Osteoblast (primary cell): ENCODE results near the gene MBOAT7. TPM values are rescaled to one million over a fixed set of nuclear protein-coding genes. Genes with fewer than 3 reads are reported as not detected.

Experiments
- DNase-seq: peaks from one replicate; pipeline ENCODE4 v3.0.0; 2011; ENCODE audit warnings: low spot score, mixed read lengths; ENCODE audit not compliant: insufficient read length; ENCODE audit errors: missing footprints
- H2AFZ ChIP-seq: 2 replicates; pipeline ENCODE4 v1.6.0; 2011; ENCODE audit warnings: mild to moderate bottlenecking, low read length
- H3K27ac ChIP-seq: 2 replicates; pipeline ENCODE4 v1.5.1; 2011; ENCODE audit warnings: mild to moderate bottlenecking, low read depth, low read length, moderate library complexity
- H3K27me3 ChIP-seq: 2 replicates; pipeline ENCODE4 v1.6.0; 2012; ENCODE audit warnings: mild to moderate bottlenecking, control low read depth, inconsistent platforms, low read length, moderate library complexity; ENCODE audit not compliant: insufficient read depth
- H3K36me3 ChIP-seq: 2 replicates; pipeline ENCODE4 v1.5.1; 2011; ENCODE audit warnings: mild to moderate bottlenecking, low read length, control low read depth, moderate library complexity; ENCODE audit not compliant: insufficient read depth
- H3K4me1 ChIP-seq: 2 replicates; pipeline ENCODE4 v1.5.1; 2011; ENCODE audit warnings: mild to moderate bottlenecking, low read length, control low read depth, moderate library complexity; ENCODE audit not compliant: insufficient read depth
- H3K4me2 ChIP-seq: 2 replicates; pipeline ENCODE4 v1.6.0; 2011; ENCODE audit warnings: mild to moderate bottlenecking, low read length; ENCODE audit not compliant: insufficient read depth
- H3K4me3 ChIP-seq: fragments of 200-600 bp; sonication (generic); 3 replicates; pipeline ENCODE4 v1.5.1; 2012; ENCODE audit warnings: mild to moderate bottlenecking, low read length, inconsistent platforms; ENCODE audit not compliant: insufficient read depth
- H3K79me2 ChIP-seq: 2 replicates; pipeline ENCODE4 v1.6.0; 2012; ENCODE audit warnings: mild to moderate bottlenecking, low read length, control low read depth, inconsistent platforms; ENCODE audit not compliant: insufficient read depth
- H3K9me3 ChIP-seq: 2 replicates; pipeline ENCODE4 v1.5.1; 2011; ENCODE audit warnings: low read depth, low read length, control low read depth
- H4K20me1 ChIP-seq: 2 replicates; pipeline ENCODE4 v1.6.0; 2012; ENCODE audit warnings: mild to moderate bottlenecking, low read length, control low read depth; ENCODE audit not compliant: insufficient read depth
- CTCF ChIP-seq: IDR thresholded peaks from 2 replicates; pipeline ENCODE4 v1.5.1; 2011; ENCODE audit warnings: mild to moderate bottlenecking, low read depth, low read length, moderate library complexity; ENCODE audit errors: extremely low read depth
- total RNA-seq: library from RNA; depleted of rRNA; stranded (reverse); fragments of >200 nt; gene quantifications from 2 replicates; pipeline ENCODE4 v1.2.3, GENCODE V29; 2012

The MBOAT7 gene
- total RNA-seq, 1 donor, result 26.1 TPM

- no peak for TF ChIP-seq CTCF
- Histone ChIP-seq H4K20me1 (peaks cover 19% of the 10 kb centered on the region), H3K4me1 (peaks cover 39% of the 10 kb centered on the region), H3K27ac (no peak overlapping the region), H3K27me3 (no peaks in the 10 kb centered on the region), H3K4me2 (no peak overlapping the region), H3K4me3 (no peak overlapping the region), H3K36me3 (peaks cover 68% of the 10 kb centered on the region), H3K79me2 (peaks cover 13% of the 10 kb centered on the region), H2AFZ (no peak overlapping the region), H3K9me3 (no peaks in the 10 kb centered on the region)
- no peak for DNase-seq
These were observed 33.7 kb downstream of the MBOAT7 start for GRCh38 chr19:54155694-54156093.

GRCh38 chr19:54154603-54155345 is 34.6 kb downstream of the MBOAT7 start:
- peaks cover 13% of the 10 kb centered on the region for H3K79me2 ChIP-seq
- peak overlapping the region; percentile 6 for H3K4me2 ChIP-seq
- peaks cover 32% of the 10 kb centered on the region for H3K4me1 ChIP-seq
- H3K4me3 ChIP-seq, result no peak overlapping the region
- H3K36me3 ChIP-seq, result peaks cover 77% of the 10 kb centered on the region
- H3K9me3 ChIP-seq, result no peaks in the 10 kb centered on the region
- no peak overlapping the region for H2AFZ ChIP-seq
- H4K20me1 ChIP-seq, result peaks cover 19% of the 10 kb centered on the region
- no peak for TF ChIP-seq CTCF
- peak; percentile 95 for DNase-seq
- H3K27ac ChIP-seq, result peak overlapping the region; percentile 32
- no peaks in the 10 kb centered on the region for H3K27me3 ChIP-seq

GRCh38 chr19:54153731-54154326 is 35.6 kb downstream of the MBOAT7 start:
- peaks cover 87% of the 10 kb centered on the region for H3K36me3 ChIP-seq

More at GRCh38 chr19:54153731-54154326, 35.6 kb downstream of the MBOAT7 start:
- Histone ChIP-seq H3K4me2 (no peak overlapping the region), H2AFZ (no peak overlapping the region), H4K20me1 (peaks cover 19% of the 10 kb centered on the region), H3K4me3 (no peak overlapping the region), H3K27me3 (no peaks in the 10 kb centered on the region), H3K9me3 (no peaks in the 10 kb centered on the region), H3K4me1 (peaks cover 28% of the 10 kb centered on the region), H3K27ac (peak overlapping the region; percentile 48), H3K79me2 (peaks cover 10% of the 10 kb centered on the region)
- no peak for TF ChIP-seq CTCF
- DNase-seq, result no peak
